K562 (cell line): Measurements from ENCODE around the gene PTPRG. TPM values are rescaled to one million over a fixed set of nuclear protein-coding genes. Genes with fewer than 3 reads are reported as not detected.

Source experiments
- ATAC-seq: fragments of 200-7000 bp; cut with Tn5 transposase; 3 replicates; pipeline ENCODE4 v1.9.1; 2020; ENCODE audit warnings: moderate library complexity
- BruUV-seq: library from RNA; stranded (reverse); fragments of 400-500 nt; replicated peaks from 2 replicates; lab custom pipeline; 2021; lab: Mats Ljungman, UMichigan
- CTCF ChIA-PET: fragments of 300-600 bp; formaldehyde crosslinking; extraction: SDS; loops from one replicate; lab custom pipeline; 2021; ENCODE audit warnings: low intra/inter-chr PET ratio; lab: Yijun Ruan, JAX
- POLR2A ChIA-PET: fragments of 300-600, 350-650 bp; sonication (Branson Sonifier 250); formaldehyde crosslinking; extraction: SDS; loops from one replicate; lab custom pipeline; 2021; ENCODE audit warnings: antibody characterized with exemption, inconsistent platforms; lab: Yijun Ruan, JAX
- DNase-seq, 4 experiments: peaks; one replicate each; pipeline versions ENCODE4 v3.0.0 to v3.0.0-alpha.2; 2011 to 2018; ENCODE audit warnings: low spot score in 3 of 4, mixed read lengths in 3 of 4; ENCODE audit errors: extremely low read depth in 1 of 4
- FAIRE-seq: peaks from 2 replicates; lab custom pipeline; 2011; peaks lifted over from hg19 to GRCh38; lab: Jason Lieb, UNC
- H2AFZ ChIP-seq: 2 replicates; pipeline ENCODE4 v1.6.0; 2011; ENCODE audit warnings: low read depth, low read length, control low read depth, inconsistent platforms
- H3K27ac ChIP-seq: fragments of 200-600 bp; 3 replicates; pipeline ENCODE4 v1.8.0; 2011; ENCODE audit warnings: low read depth, mild to moderate bottlenecking, control low read depth, inconsistent platforms, low read length, moderate library complexity, mixed read lengths; ENCODE audit errors: extremely low read depth
- H3K27me3 ChIP-seq, 2 experiments: fragments of 300-600 bp in 1 of 2; 2 replicates in 1 of 2; 3 replicates in 1 of 2; pipeline versions ENCODE4 v1.6.0 to v1.8.0; 2011; ENCODE audit warnings: inconsistent platforms in 2 of 2, low read length in 2 of 2, mild to moderate bottlenecking in 1 of 2, mixed read lengths in 1 of 2, moderate library complexity in 1 of 2; ENCODE audit not compliant: control insufficient read depth in 2 of 2, insufficient read depth in 2 of 2
- H3K36me3 ChIP-seq: fragments of 300-600 bp; 3 replicates; pipeline ENCODE4 v1.8.0; 2011; ENCODE audit warnings: mild to moderate bottlenecking, low read length, inconsistent platforms; ENCODE audit not compliant: control insufficient read depth, insufficient read depth
- H3K4me1 ChIP-seq, 2 experiments: fragments of 200-600 bp in 1 of 2; replicated peaks in 1 of 2; 2 replicates in 1 of 2; 3 replicates in 1 of 2; pipeline versions ENCODE4 v1.5.1 to v1.8.0; 2011; ENCODE audit warnings: inconsistent platforms in 2 of 2, low read length in 2 of 2, mild to moderate bottlenecking in 1 of 2, mixed read lengths in 1 of 2, moderate library complexity in 1 of 2; ENCODE audit not compliant: control insufficient read depth in 2 of 2, insufficient read depth in 2 of 2
- H3K4me2 ChIP-seq: 2 replicates; pipeline ENCODE4 v1.6.1; 2011; ENCODE audit warnings: low read length, control low read depth, inconsistent platforms, mixed read lengths; ENCODE audit not compliant: insufficient read depth
- H3K4me3 ChIP-seq: fragments of 200-600 bp; sonication (generic), shearing (Covaris generic); 2 replicates; pipeline ENCODE4 v1.5.1; 2016; ENCODE audit warnings: control low read depth, inconsistent platforms
- H3K79me2 ChIP-seq: fragments of 200-600 bp; 3 replicates; pipeline ENCODE4 v1.8.0; 2011; ENCODE audit warnings: low read length, inconsistent platforms; ENCODE audit not compliant: control insufficient read depth, insufficient read depth
- H3K9ac ChIP-seq, 2 experiments: 2 replicates each; pipeline versions ENCODE4 v1.6.0 to v1.6.1; 2011; ENCODE audit warnings: low read depth in 2 of 2, low read length in 2 of 2, control low read depth in 1 of 2, inconsistent platforms in 1 of 2, mild to moderate bottlenecking in 1 of 2, mixed read lengths in 1 of 2; ENCODE audit not compliant: insufficient read depth in 1 of 2
- H3K9me1 ChIP-seq: one replicate; pipeline ENCODE4 v1.6.0; 2011; ENCODE audit warnings: inconsistent platforms, mild to moderate bottlenecking, low read length, moderate library complexity; ENCODE audit not compliant: control insufficient read depth, insufficient read depth
- H3K9me3 ChIP-seq: replicated peaks from 2 replicates; pipeline ENCODE4 v1.5.1; 2011; ENCODE audit warnings: low read depth, low read length, inconsistent platforms; ENCODE audit not compliant: control insufficient read depth, insufficient read depth
- H4K20me1 ChIP-seq: replicated peaks from 2 replicates; pipeline ENCODE4 v1.6.1; 2011; ENCODE audit warnings: low read length, inconsistent platforms, mixed read lengths; ENCODE audit not compliant: control insufficient read depth, insufficient read depth
- ARID3B ChIP-seq: fragments of 250-450 bp; sonication (Bioruptor Pico); IDR thresholded peaks from 2 replicates; pipeline ENCODE4 v1.4.0; 2020; ENCODE audit warnings: borderline replicate concordance
- FOXO4 ChIP-seq: fragments of 450-650 bp; formaldehyde crosslinking; IDR thresholded peaks from 2 replicates; pipeline ENCODE4 v1.4.0; 2020; ENCODE audit warnings: mild to moderate bottlenecking, moderate library complexity
- HMGXB4 ChIP-seq: sonication (generic); formaldehyde crosslinking; IDR thresholded peaks from 2 replicates; pipeline ENCODE4 v1.8.1; 2023; ENCODE audit warnings: mild to moderate bottlenecking, missing genetic modification reagents
- MAX ChIP-seq: sonication (generic); formaldehyde crosslinking; IDR thresholded peaks from 2 replicates; pipeline ENCODE4 v1.9.0; 2022; ENCODE audit warnings: mild to moderate bottlenecking, missing genetic modification reagents
- MTA1 ChIP-seq: fragments of 450-650 bp; IDR thresholded peaks from 2 replicates; pipeline ENCODE4 v1.6.1; 2017; ENCODE audit warnings: borderline replicate concordance
- PRPF4 ChIP-seq: fragments of 200-400 bp; formaldehyde crosslinking; IDR thresholded peaks from one replicate; pipeline ENCODE4 v1.6.1; 2017; ENCODE audit warnings: low read length, low read depth, mild to moderate bottlenecking; ENCODE audit not compliant: insufficient read depth, poor library complexity, severe bottlenecking
- RBM39 ChIP-seq: fragments of 200-400 bp; formaldehyde crosslinking; optimal IDR thresholded peaks from 2 replicates; pipeline ENCODE3; 2018; ENCODE audit warnings: low read depth, low read length
- SMC3 ChIP-seq: conservative IDR thresholded peaks from 2 replicates; pipeline ENCODE4 v1.6.1; 2011; ENCODE audit warnings: low read depth, low read length, improper control_type of control experiment; ENCODE audit not compliant: insufficient read depth
- ZC3H11A ChIP-seq: IDR thresholded peaks from 2 replicates; pipeline ENCODE4 v1.6.1; 2012; ENCODE audit warnings: low read depth, low read length, improper control_type of control experiment
- ZNF133 ChIP-seq: fragments of 250-450 bp; sonication (Bioruptor Pico); IDR thresholded peaks from 2 replicates; pipeline ENCODE4 v1.4.0; 2020; ENCODE audit warnings: mild to moderate bottlenecking
- ZNF140 ChIP-seq: fragments of 250-450 bp; sonication (Bioruptor Pico); IDR thresholded peaks from 2 replicates; pipeline ENCODE4 v1.8.0; 2021; ENCODE audit warnings: moderate library complexity, mild to moderate bottlenecking, inconsistent platforms
- ZNF253 ChIP-seq: fragments of 250-450 bp; sonication (Bioruptor Pico); conservative IDR thresholded peaks from 2 replicates; pipeline ENCODE4 v1.6.1; 2021; ENCODE audit warnings: mild to moderate bottlenecking
- ZNF311 ChIP-seq: fragments of 250-450 bp; sonication (Bioruptor Pico); IDR thresholded peaks from 2 replicates; pipeline ENCODE4 v1.4.0; 2020; ENCODE audit warnings: mild to moderate bottlenecking, moderate library complexity
- ZNF518B ChIP-seq: fragments of 250-450 bp; sonication (Bioruptor Pico); IDR thresholded peaks from 2 replicates; pipeline ENCODE4 v1.5.0; 2021; ENCODE audit warnings: mild to moderate bottlenecking, moderate library complexity
- ZSCAN29 ChIP-seq: fragments of 450-650 bp; IDR thresholded peaks from 2 replicates; pipeline ENCODE4 v1.6.1; 2017
- WGBS: fragments of 100-300 bp; shearing (Covaris generic); methylation state at CpG from one replicate; pipeline ENCODE4 v1.1.6; 2016; ENCODE audit warnings: low coverage, mixed read lengths; ENCODE audit not compliant: insufficient coverage; ENCODE audit errors: missing lambda C conversion rate; 5-methylcytosine and 5-hydroxymethylcytosine counted together
- in situ Hi-C: fragments of 300-500 bp; cut with MboI; formaldehyde crosslinking; loops from 4 replicates; pipeline ENCODE4 v1.15.0; 2018; ENCODE audit warnings: inconsistent platforms, mixed read lengths
- intact Hi-C: fragments of 100-400 bp; cut with micrococcal nuclease; formaldehyde crosslinking; loops from 2 replicates; pipeline ENCODE4 v1.14.2; 2022
- polyA plus RNA-seq, 8 experiments: library from polyadenylated mRNA; depleted of rRNA in 4 of 8; stranded (reverse) in 5 of 8; unstranded in 3 of 8; fragments of >200 nt; fragmentation: Nextera tagmentation in 2 of 8; fragmentation: Illumina TruSeq in 1 of 8; extraction: Ambion mirVana in 2 of 8; extraction: Trizol in 1 of 8; gene quantifications; 2 replicates each; pipeline versions ENCODE4 v1.2.1 to v1.2.3, GENCODE V29; 2011 to 2014; ENCODE audit warnings: inconsistent platforms in 1 of 8, missing spikeins in 1 of 8
- total RNA-seq, 7 experiments: library from RNA; depleted of rRNA in 6 of 7; stranded (reverse); fragments of >200 nt in 6 of 7; fragmentation: Illumina TruSeq in 2 of 7; extraction: Trizol in 2 of 7; gene quantifications; 2 replicates each; pipeline versions ENCODE4 v1.2.1 to v1.2.3, GENCODE V29; 2011 to 2021; ENCODE audit warnings: low replicate concordance in 1 of 7

Gene PTPRG
- total and polyA plus RNA-seq, 9 of the 15 experiments (the other 6 are each of a cell fraction or from before 2014, with no cell fraction given): 0.16 TPM; not detected in 8

GRCh38 chr3:61674596-61674995 is 113.2 kb downstream of the PTPRG start:
- ATAC-seq (no peak), FAIRE-seq (no peak)
- no TSS peak for BruUV-seq
- 0% methylated on average over 1 of the region's 1 CpG for WGBS
- peaks cover 0 to 8% of the 10 kb centered on the region in 2 experiments; a peak in 1 of 5 replicates for H3K27me3 ChIP-seq
- H3K4me2 ChIP-seq: no peak overlapping the region
- no peaks in the 10 kb centered on the region for H3K36me3 ChIP-seq
- no peak overlapping the region for H3K4me3 ChIP-seq
- no peak overlapping the region for H2AFZ ChIP-seq
- no peaks in the 10 kb centered on the region for H3K9me1 ChIP-seq
- no peak overlapping the region for H3K27ac ChIP-seq
- TF ChIP-seq ZNF311 (CRISPR knock-in tag) (no peak), SMC3 (no peak), ZNF518B (CRISPR knock-in tag) (no peak), PRPF4 (no peak), ZNF253 (no peak), ZSCAN29 (no peak), FOXO4 (CRISPR knock-in tag) (no peak), ZNF133 (CRISPR knock-in tag) (no peak), ZC3H11A (no peak), RBM39 (no peak), ZNF140 (CRISPR knock-in tag) (no peak), ARID3B (CRISPR knock-in tag) (no peak), MTA1 (no peak), HMGXB4 (no peak), MAX (CRISPR knock-in tag) (no peak)
- TF ChIP-seq, all 486 proteins: peak for 0
- no peaks in the 10 kb centered on the region for H3K79me2 ChIP-seq
- H3K9me3 ChIP-seq: no peaks in the 10 kb centered on the region
- no peak overlapping the region for H3K9ac ChIP-seq
- H4K20me1 ChIP-seq: no peaks in the 10 kb centered on the region
- POLR2A ChIA-PET: no interaction called here
- CTCF ChIA-PET: no interaction called here
- no peaks in the 10 kb centered on the region for H3K4me1 ChIP-seq
- no peak for DNase-seq
- intact Hi-C loops (no loop called here), in situ Hi-C loops (no loop called here)
